Epithelial cell of prostate (primary cell): ENCODE data around the gene RASSF5.

Experiments
- DNase-seq: peaks from one replicate; pipeline ENCODE4 v3.0.0-alpha.2; 2011; ENCODE audit warnings: low read depth, low spot score
- H3K27ac ChIP-seq: fragments of 450-650 bp; 2 replicates; pipeline ENCODE4 v1.5.1; 2017; ENCODE audit warnings: mild to moderate bottlenecking

The RASSF5 gene

DNA sequence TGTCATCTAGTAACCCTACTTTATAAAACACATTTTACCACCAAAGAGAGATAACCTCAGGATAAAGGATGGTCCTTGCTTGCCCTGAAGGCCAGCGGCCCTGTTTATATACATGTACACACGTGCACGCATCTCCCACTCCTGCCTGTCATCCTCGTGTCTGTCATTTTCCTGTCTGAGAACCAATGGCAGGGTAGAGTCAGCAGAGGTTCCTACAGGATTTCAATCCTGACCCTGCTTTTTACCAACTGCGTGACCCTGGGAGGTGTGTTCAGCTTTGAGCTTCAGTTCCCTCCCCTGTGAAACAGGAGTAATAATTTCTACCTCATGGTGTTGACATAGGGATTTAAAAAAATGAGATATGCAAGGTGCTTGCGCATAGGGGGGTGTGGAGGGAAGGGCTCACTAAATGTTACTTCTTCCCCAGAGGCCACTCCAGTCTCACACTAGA, 12.3 kb upstream of the RASSF5 start:
- DNase-seq = no peak
- no peak overlapping the region for H3K27ac ChIP-seq

- H3K27ac ChIP-seq = no peak overlapping the region
- DNase-seq = no peak
Measured at GRCh38 chr1:206495493-206496046, 11.8 kb upstream of the RASSF5 start.

GRCh38 chr1:206496131-206496793, 11.1 kb upstream of the RASSF5 start:
- no peak overlapping the region for H3K27ac ChIP-seq
- DNase-seq = no peak

DNA sequence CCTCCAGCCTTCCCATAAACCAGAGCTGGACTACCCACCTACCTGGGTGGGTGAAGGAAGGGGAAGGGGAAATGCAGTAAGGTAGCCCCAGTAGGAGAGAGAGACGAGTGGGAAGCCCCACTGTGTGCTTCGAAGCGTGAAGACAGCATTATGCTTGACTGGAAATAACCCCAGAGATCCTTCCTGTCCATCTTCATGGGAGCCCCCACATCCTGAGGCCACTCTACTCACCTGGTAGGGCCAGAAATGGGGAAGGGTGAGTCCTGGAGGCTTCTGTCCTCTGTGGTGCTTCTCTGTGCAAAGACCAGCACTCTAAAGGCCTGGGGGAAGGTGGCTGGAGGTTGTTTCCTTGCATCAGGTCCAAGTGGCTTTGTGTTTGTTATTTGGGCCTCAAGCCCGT, 10.0 kb upstream of the RASSF5 start:
- no peak for DNase-seq
- H3K27ac ChIP-seq = no peak overlapping the region

DNA sequence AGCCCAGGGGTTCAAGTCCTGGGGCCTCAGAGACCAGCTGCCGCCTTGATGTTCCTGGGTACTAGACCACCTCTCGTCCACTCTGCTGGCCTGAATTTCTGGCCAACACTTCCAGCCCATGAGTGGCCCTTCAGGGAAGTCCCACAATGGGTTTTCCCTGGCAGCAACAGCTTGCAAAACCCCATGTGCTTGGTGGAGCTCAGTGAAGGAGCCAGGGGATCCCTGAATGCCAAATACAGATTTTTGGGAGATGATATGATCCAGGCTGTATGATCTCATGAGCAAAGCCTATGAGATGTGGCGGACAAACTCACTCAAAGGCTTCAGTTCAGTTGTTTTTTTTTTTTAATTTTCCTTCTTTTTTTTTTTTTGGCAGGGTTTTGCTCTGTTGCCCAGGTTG, 9.6 kb upstream of the RASSF5 start:
- DNase-seq = no peak
- peak overlapping the region; percentile 45 for H3K27ac ChIP-seq

DNA sequence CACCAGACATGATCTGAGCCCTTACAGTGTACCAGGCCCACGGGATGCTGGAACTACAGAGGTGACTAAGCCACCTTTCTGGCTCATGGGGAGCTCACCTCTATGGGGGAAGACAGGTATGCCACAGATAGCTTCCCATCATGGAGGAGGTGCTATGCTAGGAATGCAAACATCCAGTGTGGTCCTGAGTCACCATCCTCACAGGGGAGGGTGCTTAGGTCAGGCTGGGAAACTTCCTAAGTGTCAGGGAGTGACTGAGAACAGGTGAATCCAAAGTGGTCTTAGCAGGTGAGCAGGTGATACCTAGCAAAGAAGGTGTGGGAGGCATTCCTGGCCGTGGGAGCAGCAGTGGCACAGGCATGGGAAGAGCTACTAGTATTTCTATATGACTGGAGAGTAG, 8.6 kb upstream of the RASSF5 start:
- H3K27ac ChIP-seq = peak overlapping the region; percentile 45
- DNase-seq = peak; percentile 44

DNA sequence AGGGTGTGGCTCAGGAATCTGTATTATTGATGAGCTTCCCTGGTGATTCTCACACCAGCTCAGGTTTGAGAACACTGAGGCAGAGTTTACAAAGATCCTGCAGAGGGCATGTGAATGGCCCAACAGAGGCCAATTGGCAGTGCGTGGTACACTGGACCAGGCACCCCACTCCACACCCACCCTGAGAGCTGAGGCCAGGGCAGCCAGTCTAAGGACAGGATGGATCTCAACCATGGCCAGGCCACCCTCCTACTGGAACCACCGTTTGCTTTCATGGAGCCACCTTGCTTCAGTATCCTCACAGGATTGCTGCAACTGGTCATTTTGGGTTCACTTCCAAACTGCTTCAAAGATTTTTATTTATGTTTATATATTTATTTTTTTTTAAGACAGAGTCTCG, 7.3 kb upstream of the RASSF5 start:
- DNase-seq = no peak
- no peak overlapping the region for H3K27ac ChIP-seq

DNA sequence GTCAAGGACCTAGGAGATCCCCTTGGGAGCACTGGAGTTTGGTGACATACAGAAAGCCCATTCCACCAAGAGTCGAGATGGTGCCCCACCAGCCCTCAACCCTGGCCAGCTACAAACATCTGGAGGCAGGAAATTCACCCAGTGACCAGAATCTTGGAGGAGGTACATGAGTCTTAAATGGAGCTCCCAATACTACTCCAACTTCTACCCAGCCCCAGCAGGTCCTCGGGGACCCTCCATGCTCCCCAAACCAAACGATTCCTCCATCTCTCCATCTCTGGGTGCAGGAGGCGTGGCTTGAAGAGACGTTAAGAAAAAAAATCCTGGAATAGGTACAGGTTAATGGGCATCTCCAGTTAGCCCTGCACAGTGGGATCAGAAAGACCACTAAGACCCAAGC, 5.5 kb upstream of the RASSF5 start:
- DNase-seq = no peak
- no peak overlapping the region for H3K27ac ChIP-seq

DNA sequence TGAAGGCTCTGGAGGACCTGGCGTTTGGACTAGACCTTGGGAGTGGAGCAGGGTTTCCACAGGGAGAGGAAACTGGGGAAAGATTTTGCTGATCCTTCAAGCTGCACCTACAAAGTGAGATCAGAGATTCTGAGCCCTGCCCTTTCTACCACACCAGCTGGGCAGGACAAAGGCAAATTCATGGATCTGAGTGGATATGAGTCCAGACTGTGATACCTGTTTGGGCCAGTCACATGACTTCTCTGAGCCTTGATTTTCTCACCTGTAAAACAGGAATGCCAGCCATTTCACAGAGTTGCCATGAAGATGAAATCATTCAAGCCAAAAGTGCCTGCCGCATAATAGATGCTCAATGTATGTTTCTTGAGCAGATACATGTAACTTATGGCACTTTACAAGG, 4.9 kb upstream of the RASSF5 start:
- no peak overlapping the region for H3K27ac ChIP-seq
- DNase-seq = no peak

DNA sequence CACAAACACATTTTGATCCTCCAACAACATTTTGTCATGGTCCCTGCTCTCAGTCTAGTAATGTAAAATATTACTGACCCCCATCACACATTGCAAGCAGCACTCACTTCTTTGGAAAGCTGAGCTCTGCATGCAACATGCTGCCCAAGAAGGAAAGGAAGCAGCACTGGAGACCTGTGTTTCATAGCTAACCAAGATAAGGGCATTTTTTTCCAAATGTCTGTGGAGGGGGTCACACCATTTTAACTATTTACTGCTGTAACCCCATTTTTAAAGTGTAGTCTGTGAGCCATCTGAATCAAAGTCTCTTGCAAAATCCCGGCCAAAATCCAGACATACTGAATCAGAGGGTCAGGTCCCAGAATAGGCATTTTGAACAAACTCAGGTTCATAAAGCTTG, 4.5 kb upstream of the RASSF5 start:
- H3K27ac ChIP-seq = no peak overlapping the region
- DNase-seq = no peak

DNA sequence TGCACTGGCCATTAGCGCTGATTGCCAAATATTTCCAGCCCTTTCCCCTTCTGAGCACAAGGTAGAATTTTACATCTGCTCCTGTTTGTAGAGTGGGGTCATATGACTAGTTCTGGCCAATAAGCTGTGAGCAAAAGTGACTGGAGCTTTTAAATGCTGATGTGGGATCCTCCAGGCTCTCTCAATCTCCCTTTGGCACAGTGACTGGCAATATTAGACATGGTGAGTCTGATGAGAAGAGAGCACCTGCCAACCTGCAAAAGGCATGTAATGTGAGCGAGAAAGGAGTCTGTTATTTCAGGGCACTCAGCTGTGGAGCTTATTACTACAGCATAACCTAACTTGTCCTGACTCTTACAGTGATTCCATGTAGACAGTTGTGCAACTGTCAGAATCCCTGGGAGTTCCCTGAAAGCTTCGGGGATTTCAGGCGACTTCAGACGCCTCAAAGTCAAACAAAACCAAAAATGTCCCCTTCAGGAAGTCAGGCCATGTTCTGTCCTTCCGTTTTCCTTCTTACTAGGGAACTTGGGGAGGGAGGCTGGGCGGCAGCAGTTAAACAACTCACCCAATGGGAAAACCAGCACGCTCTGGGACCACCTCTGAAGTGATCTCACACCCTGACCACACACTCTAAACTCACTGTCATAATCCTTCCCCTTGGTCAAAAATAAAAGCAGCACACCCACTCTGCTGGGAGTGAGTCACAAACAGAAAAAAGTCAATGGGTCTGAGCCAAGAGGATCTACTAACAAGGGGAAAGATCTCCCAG, 3.6 kb upstream of the RASSF5 start:
- DNase-seq = peak; percentile 73
- peak overlapping the region; percentile 31 for H3K27ac ChIP-seq

- peak overlapping the region; percentile 31 for H3K27ac ChIP-seq
Measured at GRCh38 chr1:206504363-206504713, 3.0 kb upstream of the RASSF5 start.

DNA sequence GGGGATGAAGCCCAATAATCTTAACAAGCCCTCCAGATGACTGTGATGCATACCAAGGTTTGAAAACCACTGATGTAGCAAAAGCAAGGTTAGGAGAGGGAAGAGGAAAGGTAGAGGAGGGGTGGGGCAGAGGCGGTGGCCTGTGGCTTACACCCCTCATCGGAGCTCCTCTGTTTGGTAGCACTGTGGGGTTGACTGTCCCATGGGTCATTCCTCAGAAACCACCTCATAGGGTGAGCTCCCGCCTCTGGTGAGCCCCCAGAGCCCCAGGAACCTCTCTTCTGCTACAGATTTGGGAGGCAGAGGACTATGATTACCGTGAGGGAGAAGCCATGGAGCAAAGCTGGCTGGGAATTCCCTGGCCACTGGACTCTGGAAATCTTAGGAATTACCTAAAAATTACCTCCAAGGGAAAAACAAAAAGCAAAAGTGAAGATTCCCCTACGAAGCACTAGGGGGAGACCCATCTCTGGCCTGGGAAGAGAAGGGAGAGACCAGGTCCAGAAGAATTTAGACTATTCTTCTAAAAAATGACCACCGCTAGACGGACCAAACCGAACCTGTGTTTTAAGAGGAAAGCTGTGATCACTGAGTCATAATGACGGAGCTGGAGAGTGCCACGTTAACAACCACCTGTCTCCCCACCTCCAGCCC, 1.5 kb upstream of the RASSF5 start:
- no peak overlapping the region for H3K27ac ChIP-seq
- DNase-seq = no peak

More at GRCh38 chr1:206504363-206504713, 3.0 kb upstream of the RASSF5 start:
- DNase-seq = no peak

GRCh38 chr1:206506405-206507283, 687 bp upstream of the RASSF5 start:
- no peak overlapping the region for H3K27ac ChIP-seq
- no peak for DNase-seq

GRCh38 chr1:206508130-206508889, 979 bp downstream of the RASSF5 start:
- H3K27ac ChIP-seq = peak overlapping the region; percentile 38
- DNase-seq = no peak

- DNase-seq = no peak
- H3K27ac ChIP-seq = peak overlapping the region; percentile 38
Measured at GRCh38 chr1:206508956-206509355, 1.6 kb downstream of the RASSF5 start.

DNA sequence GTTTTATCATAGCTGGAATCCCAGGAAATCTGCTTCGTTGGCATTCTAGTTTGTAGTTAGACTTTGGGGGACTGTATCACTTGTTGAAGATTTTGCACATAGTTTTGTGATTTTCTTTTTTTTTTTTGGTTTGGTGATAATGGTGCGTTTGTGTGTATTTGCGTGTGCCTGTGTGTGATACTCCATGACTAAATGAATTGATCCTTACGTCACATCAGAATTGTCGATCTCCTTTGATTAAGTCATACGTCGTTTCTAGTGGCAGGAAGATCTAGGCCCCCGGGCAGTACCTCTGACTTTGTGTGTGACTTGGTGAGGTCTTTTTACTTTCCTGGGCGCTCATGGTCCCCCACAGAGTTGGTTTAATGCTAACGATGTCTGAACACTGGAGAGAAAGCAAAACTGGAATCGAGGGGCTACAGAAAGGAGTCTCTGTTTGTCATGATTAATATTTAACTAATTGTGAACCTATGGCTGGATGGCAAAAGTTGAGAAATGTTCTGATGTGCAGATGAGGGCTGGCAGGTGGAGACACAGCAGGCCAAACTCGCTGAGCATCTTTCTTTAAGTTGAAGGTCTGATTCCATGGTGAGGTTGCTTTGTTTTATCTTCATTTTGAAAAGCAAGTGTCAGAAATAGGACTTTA, 2.4 kb downstream of the RASSF5 start:
- no peak for DNase-seq
- no peak overlapping the region for H3K27ac ChIP-seq

DNA sequence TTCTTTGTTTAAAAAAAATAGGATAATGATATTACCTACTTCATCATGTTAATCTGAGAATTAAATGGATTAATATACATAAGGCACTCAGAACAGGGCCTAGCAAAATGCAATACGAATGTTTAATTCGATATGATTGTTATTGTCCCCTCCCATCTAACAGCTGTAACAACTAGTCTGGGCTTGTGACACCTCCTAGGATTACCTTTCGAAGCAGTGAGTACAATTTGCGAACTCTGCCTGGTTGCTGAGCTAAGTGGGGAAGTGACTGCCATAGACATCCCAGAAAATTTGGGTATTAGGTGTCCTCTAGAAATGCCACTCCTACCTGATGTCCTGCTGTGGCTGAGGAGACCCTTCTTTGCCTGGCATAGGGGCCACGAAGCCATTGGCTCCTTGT, 3.0 kb downstream of the RASSF5 start:
- no peak for DNase-seq
- H3K27ac ChIP-seq = no peak overlapping the region
